H1 (cell line): Measurements from ENCODE around the gene MKNK2. TPM values are rescaled to one million over a fixed set of nuclear protein-coding genes. Genes with fewer than 3 reads are reported as not detected.

Source experiments
- CTCF ChIA-PET: fragments of 300-600 bp; sonication (Branson Sonifier 250); formaldehyde crosslinking; loops from one replicate; lab custom pipeline; 2021; ENCODE audit not compliant: partially characterized antibody; lab: Charles Lee
- POLR2A ChIA-PET: fragments of 300-600 bp; sonication (Branson Sonifier 250); formaldehyde crosslinking; loops from one replicate; lab custom pipeline; 2021; ENCODE audit warnings: inconsistent platforms; ENCODE audit not compliant: partially characterized antibody; lab: Charles Lee
- DNase-seq, 2 experiments: peaks; one replicate each; pipeline versions ENCODE4 v3.0.0 to v3.0.0-alpha.2; 2010 to 2022; ENCODE audit warnings: low spot score in 2 of 2, low read depth in 1 of 2, mixed read lengths in 1 of 2
- FAIRE-seq: peaks from 2 replicates; lab custom pipeline; 2011; peaks lifted over from hg19 to GRCh38; lab: Jason Lieb, UNC
- H2AFZ ChIP-seq: 2 replicates; pipeline ENCODE4 v1.8.1; 2012; ENCODE audit warnings: low read length, inconsistent platforms
- H2AK5ac ChIP-seq: 2 replicates; pipeline ENCODE4 v1.6.1; 2013; ENCODE audit warnings: low read depth, low read length
- H2BK120ac ChIP-seq: replicated peaks from 2 replicates; pipeline ENCODE3; 2013; ENCODE audit warnings: low read depth, low read length, inconsistent platforms
- H2BK12ac ChIP-seq: 2 replicates; pipeline ENCODE4 v1.6.1; 2013; ENCODE audit warnings: low read depth, low read length
- H2BK15ac ChIP-seq: 2 replicates; pipeline ENCODE4 v1.6.1; 2013; ENCODE audit warnings: low read length
- H2BK20ac ChIP-seq: 2 replicates; pipeline ENCODE4 v1.6.1; 2013; ENCODE audit warnings: low read length
- H2BK5ac ChIP-seq: 2 replicates; pipeline ENCODE4 v1.6.1; 2013; ENCODE audit warnings: low read depth, low read length
- H3K14ac ChIP-seq: 2 replicates; pipeline ENCODE4 v1.6.1; 2013; ENCODE audit warnings: inconsistent platforms; ENCODE audit not compliant: insufficient read length
- H3K18ac ChIP-seq: 2 replicates; pipeline ENCODE4 v1.6.1; 2013; ENCODE audit warnings: low read length; ENCODE audit errors: extremely low read depth
- H3K23ac ChIP-seq: 2 replicates; pipeline ENCODE4 v1.6.1; 2013; ENCODE audit warnings: inconsistent platforms; ENCODE audit not compliant: insufficient read length
- H3K23me2 ChIP-seq: 2 replicates; pipeline ENCODE4 v1.6.1; 2013; ENCODE audit warnings: low read depth, low read length
- H3K27ac ChIP-seq: 2 replicates; pipeline ENCODE4 v1.6.1; 2011; ENCODE audit warnings: low read depth, low read length, inconsistent platforms
- H3K27me3 ChIP-seq, 4 experiments: replicated peaks in 1 of 4; 1 replicate in 1 of 4; 2 replicates in 3 of 4; pipeline versions ENCODE4 v1.6.1 to v1.8.1; 2011 to 2013; ENCODE audit warnings: low read length in 3 of 4, mild to moderate bottlenecking in 3 of 4, inconsistent platforms in 2 of 4, mixed read lengths in 2 of 4, moderate library complexity in 1 of 4; ENCODE audit not compliant: control insufficient read depth in 3 of 4, insufficient read depth in 3 of 4; ENCODE audit errors: extremely low read depth in 1 of 4
- H3K36me3 ChIP-seq, 4 experiments: 2 replicates each; pipeline versions ENCODE4 v1.6.1 to v1.8.1; 2011 to 2013; ENCODE audit warnings: mild to moderate bottlenecking in 4 of 4, low read length in 3 of 4, moderate library complexity in 2 of 4, control low read depth in 1 of 4, inconsistent platforms in 1 of 4; ENCODE audit not compliant: insufficient read depth in 4 of 4, control insufficient read depth in 2 of 4
- H3K4ac ChIP-seq: replicated peaks from 2 replicates; pipeline ENCODE3; 2013; ENCODE audit warnings: low read length, low read depth, mixed read lengths, inconsistent platforms; ENCODE audit not compliant: insufficient read length
- H3K4me1 ChIP-seq, 4 experiments: replicated peaks in 1 of 4; 1 replicate in 1 of 4; 2 replicates in 3 of 4; pipeline versions ENCODE4 v1.6.1 to v1.8.1; 2011 to 2013; ENCODE audit warnings: low read length in 3 of 4, inconsistent platforms in 2 of 4, mixed read lengths in 1 of 4; ENCODE audit not compliant: insufficient read depth in 4 of 4, control insufficient read depth in 3 of 4
- H3K4me2 ChIP-seq, 2 experiments: 2 replicates each; pipeline versions ENCODE4 v1.6.1 to v1.8.1; 2011 to 2013; ENCODE audit warnings: low read depth in 2 of 2, low read length in 2 of 2, control low read depth in 1 of 2, inconsistent platforms in 1 of 2, mild to moderate bottlenecking in 1 of 2; ENCODE audit not compliant: insufficient read depth in 1 of 2
- H3K4me3 ChIP-seq, 4 experiments: fragments of 200-600, 300-600 bp in 1 of 4; sonication (generic), shearing (Covaris generic), sonication (Bioruptor Twin) in 1 of 4; 2 replicates each; pipeline versions ENCODE4 v1.5.1 to v1.8.1; 2011 to 2016; ENCODE audit warnings: low read length in 4 of 4, low read depth in 3 of 4, control low read depth in 2 of 4, inconsistent platforms in 2 of 4, mild to moderate bottlenecking in 2 of 4, mixed read lengths in 1 of 4, moderate library complexity in 1 of 4; ENCODE audit not compliant: insufficient read depth in 2 of 4; ENCODE audit errors: extremely low read depth in 1 of 4
- H3K56ac ChIP-seq: replicated peaks from 2 replicates; pipeline ENCODE3; 2013; ENCODE audit warnings: low read depth, mild to moderate bottlenecking, mixed read lengths, low read length, inconsistent platforms; ENCODE audit not compliant: insufficient read length
- H3K79me1 ChIP-seq: 2 replicates; pipeline ENCODE4 v1.6.1; 2013; ENCODE audit warnings: low read depth, low read length, control low read depth
- H3K79me2 ChIP-seq, 2 experiments: 2 replicates each; pipeline versions ENCODE4 v1.6.1 to v1.8.1; 2012 to 2013; ENCODE audit warnings: low read length in 2 of 2, mild to moderate bottlenecking in 2 of 2, inconsistent platforms in 1 of 2; ENCODE audit not compliant: insufficient read depth in 2 of 2, control insufficient read depth in 1 of 2
- H3K9ac ChIP-seq, 4 experiments: replicated peaks in 1 of 4; 1 replicate in 1 of 4; 2 replicates in 3 of 4; pipeline versions ENCODE4 v1.6.1 to v1.8.1; 2011 to 2013; ENCODE audit warnings: low read depth in 3 of 4, low read length in 3 of 4, control low read depth in 2 of 4, mild to moderate bottlenecking in 2 of 4, moderate library complexity in 2 of 4, inconsistent platforms in 1 of 4; ENCODE audit errors: extremely low read depth in 1 of 4
- H3K9me3 ChIP-seq, 2 experiments: 2 replicates each; pipeline versions ENCODE4 v1.6.1 to v1.8.1; 2012 to 2013; ENCODE audit warnings: mild to moderate bottlenecking in 2 of 2, moderate library complexity in 2 of 2, control low read depth in 1 of 2, inconsistent platforms in 1 of 2, low read depth in 1 of 2, low read length in 1 of 2, mixed read lengths in 1 of 2; ENCODE audit not compliant: insufficient read depth in 2 of 2
- H4K20me1 ChIP-seq, 2 experiments: replicated peaks in 1 of 2; 2 replicates each; pipeline versions ENCODE3 to v1.8.1; 2011 to 2013; ENCODE audit warnings: inconsistent platforms in 2 of 2, low read length in 2 of 2, mild to moderate bottlenecking in 1 of 2; ENCODE audit not compliant: insufficient read depth in 2 of 2, control insufficient read depth in 1 of 2
- H4K5ac ChIP-seq: 2 replicates; pipeline ENCODE4 v1.6.1; 2013; ENCODE audit warnings: low read length, low read depth, mixed read lengths, inconsistent platforms; ENCODE audit not compliant: insufficient read length
- H4K8ac ChIP-seq: 2 replicates; pipeline ENCODE4 v1.8.0; 2013; ENCODE audit warnings: mild to moderate bottlenecking, moderate library complexity, low read length, inconsistent platforms; ENCODE audit not compliant: insufficient read depth; ENCODE audit errors: extremely low read depth
- H4K91ac ChIP-seq: replicated peaks from 2 replicates; pipeline ENCODE3; 2013; ENCODE audit warnings: low read length, mixed read lengths, inconsistent platforms; ENCODE audit not compliant: insufficient read length
- CBX8 ChIP-seq: fragments of 300-800, 300-1000 bp; sonication (generic); IDR thresholded peaks from 2 replicates; pipeline ENCODE4 v1.7.1; 2016; ENCODE audit warnings: low read depth, low read length, borderline replicate concordance
- SP2 ChIP-seq: IDR thresholded peaks from 2 replicates; pipeline ENCODE4 v1.6.1; 2012; ENCODE audit warnings: mild to moderate bottlenecking, low read length, inconsistent platforms
- WGBS, 2 experiments: shearing (Covaris generic) in 1 of 2; methylation state at CpG; one replicate each; pipeline versions ENCODE4 v1.1.6 to v1.1.7; 2013 to 2015; ENCODE audit warnings: low lambda C conversion rate in 2 of 2, mixed read lengths in 2 of 2, inconsistent platforms in 1 of 2, low coverage in 1 of 2, missing lambda C conversion rate in 1 of 2; ENCODE audit not compliant: insufficient replicate concordance in 2 of 2, insufficient coverage in 1 of 2, insufficient read length in 1 of 2; ENCODE audit errors: extremely low coverage in 1 of 2, missing lambda C conversion rate in 1 of 2; 5-methylcytosine and 5-hydroxymethylcytosine counted together
- polyA plus RNA-seq, 7 experiments: library from polyadenylated mRNA; depleted of rRNA in 3 of 7; stranded (reverse) in 5 of 7; unstranded in 2 of 7; fragments of >200 nt in 5 of 7; fragments of 200-250 nt in 2 of 7; gene quantifications; 1 replicate in 5 of 7; 2 replicates in 1 of 7; 4 replicates in 1 of 7; pipeline versions ENCODE4 v1.2.1 to v1.2.3, GENCODE V29; 2011 to 2013; ENCODE audit warnings: missing spikeins in 2 of 7, mixed read lengths in 2 of 7
- total RNA-seq: library from RNA; stranded (reverse); fragmentation: NEBNext Ultra II Directional; extraction: Animal tissue kit (Norgen Biotek cat#: 25700); gene quantifications from 2 replicates; pipeline ENCODE4 v1.2.1, GENCODE V29; 2021

Gene MKNK2
- total and polyA plus RNA-seq, 2 of the 8 experiments (the other 6 are each of a cell fraction or from before 2014, with no cell fraction given) = 163 to 166 TPM

GRCh38 chr19:2038284-2039088 is 12.6 kb downstream of the MKNK2 start:
- Histone ChIP-seq H3K79me2 (peaks cover 0 to 3% of the 10 kb centered on the region in 2 experiments; a peak in 1 of 4 replicates), H3K23ac (no peak overlapping the region), H3K4me2 (no peak overlapping the region), H2BK20ac (no peak overlapping the region), H3K4ac (no peak overlapping the region), H3K14ac (no peak overlapping the region), H3K18ac (no peak overlapping the region), H4K91ac (no peak overlapping the region), H3K9me3 (peaks cover 7 to 8% of the 10 kb centered on the region in 2 experiments; a peak in 1 of 4 replicates), H3K9ac (no peak overlapping the region), H2BK15ac (no peak overlapping the region), H4K5ac (no peak overlapping the region), H2AFZ (no peak overlapping the region), H3K4me3 (no peak overlapping the region), H3K27me3 (no peaks in the 10 kb centered on the region), H4K20me1 (peaks cover 3 to 16% of the 10 kb centered on the region in 2 experiments), H2BK120ac (no peak overlapping the region), H2BK5ac (no peak overlapping the region), H3K4me1 (peaks cover 0 to 23% (median 14%) of the 10 kb centered on the region in 4 experiments; a peak in 6 of 7 replicates), H3K79me1 (no peaks in the 10 kb centered on the region), H4K8ac (peak overlapping the region; percentile 40; the same call in 1 of the 2 replicates), H3K56ac (no peak overlapping the region), H3K27ac (no peak overlapping the region), H3K36me3 (peaks cover 7 to 39% (median 29%) of the 10 kb centered on the region in 4 experiments), H2BK12ac (no peak overlapping the region), H3K23me2 (no peaks in the 10 kb centered on the region), H2AK5ac (no peak overlapping the region)
- CTCF ChIA-PET = interaction anchor here (0.5 to 2.3 kb wide), 3 partner anchors 9 to 69 kb away, joined by 3 to 10 read pairs (median 3); no protein-coding TSS in a partner anchor
- peak in 1 of 2 experiments; percentile 44 for DNase-seq
- FAIRE-seq = no peak
- 93% methylated on average over 38 of the region's 44 CpGs; no CpG with 5 or more reads in 1 of the 2 experiments for WGBS, 2 experiments
- POLR2A ChIA-PET = interaction anchor here (0.6 to 27.5 kb wide), 2 partner anchors 12 to 19 kb away, joined by 3 to 524 read pairs; partner anchors contain the start of gene MKNK2
- TF ChIP-seq SP2 = no peak
- no peak for TF ChIP-seq CBX8
